Fibroblast of pulmonary artery (primary cell): Measurements from ENCODE around the gene RAD50.

Experiments used
- DNase-seq: peaks from one replicate; pipeline ENCODE4 v3.0.0-alpha.2; 2010; ENCODE audit warnings: low read depth
- H3K4me3 ChIP-seq: replicated peaks from 2 replicates; pipeline ENCODE4 v1.5.1; 2011; ENCODE audit warnings: low read depth, mild to moderate bottlenecking, control low read depth, low read length, moderate library complexity
- TF ChIP-seq, protein P1 (sequence below): IDR thresholded peaks from 2 replicates; pipeline ENCODE4 v1.5.1; 2011; ENCODE audit warnings: mild to moderate bottlenecking, control low read depth, low read length, inconsistent platforms; ENCODE audit errors: missing control alignments

Gene RAD50

DNA sequence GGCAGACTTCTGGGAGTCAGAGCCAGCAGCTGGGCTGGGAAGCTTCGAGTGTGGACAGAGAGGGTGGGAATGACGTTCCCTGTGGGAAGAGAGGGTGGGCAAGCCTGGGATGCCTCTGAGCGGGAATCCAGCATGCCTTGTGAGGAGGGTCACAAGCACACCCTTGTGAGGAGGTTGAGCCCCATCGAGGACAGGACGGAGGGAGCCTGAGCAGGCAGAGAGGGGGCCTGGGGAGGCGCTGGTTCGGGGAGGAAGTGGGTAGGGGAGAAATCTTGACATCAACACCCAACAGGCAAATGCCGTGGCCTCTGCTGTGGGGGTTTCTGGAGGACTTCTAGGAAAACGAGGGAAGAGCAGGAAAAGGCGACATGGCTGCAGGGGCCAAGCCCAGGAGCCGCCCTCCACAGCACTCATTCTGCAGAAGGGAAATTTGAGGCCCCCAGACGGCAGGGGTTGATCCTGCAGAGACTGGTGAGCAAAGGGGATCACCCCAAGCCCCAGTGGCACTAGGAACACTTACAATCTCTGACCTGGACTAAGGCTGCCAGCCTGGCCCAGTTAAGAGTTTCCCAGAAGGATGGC, 100.1 kb downstream of the RAD50 start:
- H3K4me3 ChIP-seq = no peak overlapping the region
- no peak for DNase-seq
- TF ChIP-seq, protein P1, sequence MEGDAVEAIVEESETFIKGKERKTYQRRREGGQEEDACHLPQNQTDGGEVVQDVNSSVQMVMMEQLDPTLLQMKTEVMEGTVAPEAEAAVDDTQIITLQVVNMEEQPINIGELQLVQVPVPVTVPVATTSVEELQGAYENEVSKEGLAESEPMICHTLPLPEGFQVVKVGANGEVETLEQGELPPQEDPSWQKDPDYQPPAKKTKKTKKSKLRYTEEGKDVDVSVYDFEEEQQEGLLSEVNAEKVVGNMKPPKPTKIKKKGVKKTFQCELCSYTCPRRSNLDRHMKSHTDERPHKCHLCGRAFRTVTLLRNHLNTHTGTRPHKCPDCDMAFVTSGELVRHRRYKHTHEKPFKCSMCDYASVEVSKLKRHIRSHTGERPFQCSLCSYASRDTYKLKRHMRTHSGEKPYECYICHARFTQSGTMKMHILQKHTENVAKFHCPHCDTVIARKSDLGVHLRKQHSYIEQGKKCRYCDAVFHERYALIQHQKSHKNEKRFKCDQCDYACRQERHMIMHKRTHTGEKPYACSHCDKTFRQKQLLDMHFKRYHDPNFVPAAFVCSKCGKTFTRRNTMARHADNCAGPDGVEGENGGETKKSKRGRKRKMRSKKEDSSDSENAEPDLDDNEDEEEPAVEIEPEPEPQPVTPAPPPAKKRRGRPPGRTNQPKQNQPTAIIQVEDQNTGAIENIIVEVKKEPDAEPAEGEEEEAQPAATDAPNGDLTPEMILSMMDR = no peak

DNA sequence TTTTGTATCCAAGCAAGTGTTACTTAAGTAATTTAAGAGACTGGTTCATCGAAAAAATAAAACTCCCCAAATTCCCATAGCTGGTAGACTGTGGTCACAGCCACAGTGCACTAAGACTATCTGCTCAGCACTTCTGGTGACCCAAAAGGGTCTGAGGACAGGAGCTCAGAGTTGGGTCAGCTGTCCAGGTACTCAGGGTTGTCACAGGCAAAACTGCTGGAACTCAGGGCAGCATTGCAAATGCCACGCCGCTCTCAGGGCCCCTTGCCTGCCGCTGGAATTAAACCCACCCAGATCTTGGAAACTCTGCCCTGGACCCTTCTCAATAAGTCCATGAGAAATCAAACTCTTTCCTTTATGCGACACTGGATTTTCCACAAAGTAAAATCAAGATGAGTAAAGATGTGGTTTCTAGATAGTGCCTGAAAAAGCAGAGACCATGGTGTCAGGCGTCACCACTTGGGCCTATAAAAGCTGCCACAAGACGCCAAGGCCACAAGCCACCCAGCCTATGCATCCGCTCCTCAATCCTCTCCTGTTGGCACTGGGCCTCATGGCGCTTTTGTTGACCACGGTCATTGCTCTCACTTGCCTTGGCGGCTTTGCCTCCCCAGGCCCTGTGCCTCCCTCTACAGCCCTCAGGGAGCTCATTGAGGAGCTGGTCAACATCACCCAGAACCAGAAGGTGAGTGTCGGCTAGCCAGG, 101.1 kb downstream of the RAD50 start, which contains the start of gene IL13:
Gene IL13 (plus strand): TSS at position 498 of the 705 bp plus-strand sequence. CDS start 14 bp downstream, at position 512.
- TF ChIP-seq, protein P1 = no peak
- no peak for DNase-seq
- no peak within 1 kb of the TSS for H3K4me3 ChIP-seq

DNA sequence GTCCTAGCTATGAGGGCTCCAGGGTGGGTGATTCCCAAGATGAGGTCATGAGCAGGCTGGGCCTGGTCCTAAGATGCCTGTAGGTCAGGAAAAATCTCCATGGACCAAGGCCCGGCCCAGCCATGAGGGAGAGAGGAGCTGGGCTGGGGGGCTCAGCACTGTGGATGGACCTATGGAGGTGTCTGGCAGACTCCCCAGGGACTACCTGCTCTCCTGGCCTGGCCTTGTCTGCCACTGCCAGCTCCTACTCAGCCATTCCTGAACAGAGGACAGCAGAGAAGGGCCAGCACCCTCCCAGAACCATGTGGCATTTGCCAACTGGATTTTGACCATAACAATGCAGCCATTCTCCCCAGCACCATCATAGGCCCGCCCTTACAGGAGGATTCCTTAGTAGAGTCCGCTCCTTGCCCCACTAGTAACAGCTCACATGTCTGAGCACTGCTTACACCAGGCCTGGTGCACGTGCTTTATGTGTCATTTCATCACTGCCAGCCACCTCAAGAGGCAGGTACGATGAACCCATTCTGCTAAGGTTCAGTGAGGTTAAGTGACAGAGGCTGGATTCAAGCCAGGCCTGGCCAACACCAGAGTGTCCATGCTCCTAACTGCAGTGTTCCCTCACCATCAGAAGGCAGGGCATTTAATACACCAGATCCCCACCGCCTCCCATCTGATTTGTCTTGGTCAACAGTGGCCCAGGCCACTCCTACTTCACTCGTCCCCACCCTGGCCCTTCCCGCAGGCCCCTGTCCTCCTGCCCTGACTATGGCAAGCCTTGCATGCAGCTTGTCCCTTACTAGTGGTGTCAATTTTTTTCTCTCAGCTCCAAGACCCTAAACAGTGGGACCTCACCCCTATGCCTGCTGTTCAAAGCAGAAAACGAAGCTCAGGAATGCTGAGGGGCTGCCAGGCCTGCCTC, 101.9 kb downstream of the RAD50 start:
- no peak overlapping the region for H3K4me3 ChIP-seq
- no peak for DNase-seq
- TF ChIP-seq, protein P1 = no peak

DNA sequence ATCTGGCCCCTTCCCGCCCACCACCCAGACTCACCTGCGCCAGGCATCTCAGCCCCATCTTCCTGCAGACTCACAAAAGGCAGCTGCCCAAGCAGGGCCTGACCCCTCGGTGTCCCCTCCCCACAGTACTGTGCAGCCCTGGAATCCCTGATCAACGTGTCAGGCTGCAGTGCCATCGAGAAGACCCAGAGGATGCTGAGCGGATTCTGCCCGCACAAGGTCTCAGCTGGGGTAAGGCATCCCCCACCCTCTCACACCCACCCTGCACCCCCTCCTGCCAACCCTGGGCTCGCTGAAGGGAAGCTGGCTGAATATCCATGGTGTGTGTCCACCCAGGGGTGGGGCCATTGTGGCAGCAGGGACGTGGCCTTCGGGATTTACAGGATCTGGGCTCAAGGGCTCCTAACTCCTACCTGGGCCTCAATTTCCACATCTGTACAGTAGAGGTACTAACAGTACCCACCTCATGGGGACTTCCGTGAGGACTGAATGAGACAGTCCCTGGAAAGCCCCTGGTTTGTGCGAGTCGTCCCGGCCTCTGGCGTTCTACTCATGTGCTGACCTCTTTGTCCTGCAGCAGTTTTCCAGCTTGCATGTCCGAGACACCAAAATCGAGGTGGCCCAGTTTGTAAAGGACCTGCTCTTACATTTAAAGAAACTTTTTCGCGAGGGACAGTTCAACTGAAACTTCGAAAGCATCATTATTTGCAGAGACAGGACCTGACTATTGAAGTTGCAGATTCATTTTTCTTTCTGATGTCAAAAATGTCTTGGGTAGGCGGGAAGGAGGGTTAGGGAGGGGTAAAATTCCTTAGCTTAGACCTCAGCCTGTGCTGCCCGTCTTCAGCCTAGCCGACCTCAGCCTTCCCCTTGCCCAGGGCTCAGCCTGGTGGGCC, 103.1 kb downstream of the RAD50 start:
- DNase-seq = no peak
- no peak overlapping the region for H3K4me3 ChIP-seq
- TF ChIP-seq, protein P1 = no peak

DNA sequence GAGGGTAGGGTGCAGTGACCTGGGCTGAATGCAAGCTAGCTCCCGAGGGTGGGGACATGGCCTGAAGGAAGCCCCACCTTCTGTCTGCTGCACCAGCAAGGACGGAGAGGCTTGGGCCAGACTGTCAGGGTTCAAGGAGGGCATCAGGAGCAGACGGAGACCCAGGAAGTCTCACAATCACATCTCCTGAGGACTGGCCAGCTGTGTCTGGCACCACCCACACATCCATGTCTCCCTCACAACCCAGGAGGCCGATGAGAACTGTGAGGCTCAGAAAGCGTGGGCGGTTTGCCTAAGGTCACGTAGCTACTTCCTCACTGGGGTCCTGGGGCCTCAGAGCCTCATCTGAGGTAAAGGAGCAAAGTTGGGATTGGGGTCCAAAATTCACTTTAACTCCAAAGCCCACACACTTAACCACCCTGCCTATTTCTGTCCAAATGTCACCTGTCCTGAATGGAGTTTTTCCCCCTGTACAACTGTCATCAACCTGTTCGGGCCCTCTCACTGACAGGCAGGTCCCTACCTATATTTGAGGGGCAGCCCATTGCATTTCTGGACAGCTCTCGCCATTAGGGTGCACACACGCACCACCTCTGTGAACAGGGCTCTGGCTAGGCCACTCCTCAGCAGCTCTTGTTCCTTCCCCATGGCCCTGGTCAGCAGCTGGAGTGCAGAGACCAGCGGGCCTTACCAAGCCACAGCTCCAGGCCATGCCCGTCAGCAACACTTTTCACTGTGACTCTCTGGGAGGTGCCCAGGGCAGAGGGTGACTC, 104.6 kb downstream of the RAD50 start:
- TF ChIP-seq, protein P1 = no peak
- no peak overlapping the region for H3K4me3 ChIP-seq
- DNase-seq = peak; percentile 16

DNA sequence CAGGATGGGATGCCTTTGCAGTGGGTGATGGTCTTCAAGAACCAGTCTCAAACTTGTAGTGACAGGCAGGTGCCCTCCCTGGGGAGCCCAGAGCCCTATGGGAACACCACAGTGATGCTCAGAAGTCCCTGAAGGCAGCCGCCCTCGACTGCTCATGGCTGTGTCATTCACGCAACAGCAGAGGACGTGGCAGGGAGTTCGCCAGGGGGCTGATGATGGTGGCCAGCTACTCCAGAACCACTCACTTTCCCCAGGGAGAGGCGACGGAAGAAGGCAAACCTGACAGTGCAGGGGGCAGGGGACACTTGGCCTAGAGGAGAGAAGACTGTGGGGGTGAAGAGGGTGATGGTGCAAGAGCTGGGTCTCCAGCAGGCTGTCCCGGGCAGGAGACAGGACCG, 105.2 kb downstream of the RAD50 start:
- H3K4me3 ChIP-seq = no peak overlapping the region
- TF ChIP-seq, protein P1 = no peak
- DNase-seq = no peak
